Mammary epithelial cell (primary cell): ENCODE data around the gene HOXD13.

Experiments used
- EZH2 ChIP-seq: IDR thresholded peaks from 2 replicates; pipeline ENCODE4 v1.6.1; 2012; ENCODE audit warnings: low read length, inconsistent platforms, borderline replicate concordance
- TF ChIP-seq, protein P1 (sequence below), 2 donors: IDR thresholded peaks in 1 of 2; conservative IDR thresholded peaks in 1 of 2; 2 replicates each; pipeline ENCODE4 v1.5.1; 2011 to 2012; ENCODE audit warnings: inconsistent platforms in 2 of 2, low read length in 2 of 2, mild to moderate bottlenecking in 2 of 2, control low read depth in 1 of 2, low read depth in 1 of 2; ENCODE audit not compliant: insufficient read depth in 1 of 2; ENCODE audit errors: extremely low read depth in 1 of 2

DNA sequence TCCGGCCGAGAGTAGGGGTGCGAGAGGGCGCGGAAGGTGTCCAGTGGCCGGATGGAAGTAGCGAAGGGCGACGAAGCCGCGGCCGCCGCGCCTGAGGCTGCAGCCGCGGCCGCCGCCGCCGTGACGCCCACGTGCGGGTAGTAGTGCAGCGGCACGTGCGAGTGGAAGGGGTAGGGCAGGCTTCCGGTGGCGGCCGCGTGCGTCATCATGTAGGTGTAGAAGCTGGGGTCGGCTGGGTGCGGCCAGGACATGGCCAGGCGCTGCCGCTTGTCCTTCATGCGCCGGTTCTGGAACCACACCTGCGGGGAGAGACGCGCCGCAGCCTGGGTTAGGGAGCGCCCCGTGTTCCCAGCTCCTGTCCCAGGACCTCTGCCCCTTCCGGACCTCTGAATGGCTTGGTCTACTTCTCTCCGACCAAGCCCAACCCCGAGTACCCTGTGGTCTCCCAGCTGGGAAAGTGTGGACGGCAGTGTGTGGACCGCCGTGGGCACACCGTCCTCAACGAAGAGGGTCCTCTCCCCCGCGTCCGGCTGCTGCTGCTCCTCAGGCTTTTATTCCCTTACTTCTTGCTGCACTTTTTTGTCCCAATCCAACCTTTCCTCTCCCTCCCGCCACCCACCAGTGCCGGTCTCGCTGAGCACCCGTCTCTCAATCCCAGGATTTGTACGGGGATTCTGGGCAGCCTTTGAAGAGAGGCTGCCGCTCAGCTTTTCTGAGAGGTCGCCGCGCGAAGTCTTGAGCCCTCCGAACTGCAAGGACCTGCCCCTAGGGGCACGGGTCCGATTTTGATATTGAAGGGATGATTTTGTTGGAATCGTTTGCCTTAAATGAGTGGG lies 11.8 kb upstream of the HOXD13 start:
- TF ChIP-seq, protein P1, sequence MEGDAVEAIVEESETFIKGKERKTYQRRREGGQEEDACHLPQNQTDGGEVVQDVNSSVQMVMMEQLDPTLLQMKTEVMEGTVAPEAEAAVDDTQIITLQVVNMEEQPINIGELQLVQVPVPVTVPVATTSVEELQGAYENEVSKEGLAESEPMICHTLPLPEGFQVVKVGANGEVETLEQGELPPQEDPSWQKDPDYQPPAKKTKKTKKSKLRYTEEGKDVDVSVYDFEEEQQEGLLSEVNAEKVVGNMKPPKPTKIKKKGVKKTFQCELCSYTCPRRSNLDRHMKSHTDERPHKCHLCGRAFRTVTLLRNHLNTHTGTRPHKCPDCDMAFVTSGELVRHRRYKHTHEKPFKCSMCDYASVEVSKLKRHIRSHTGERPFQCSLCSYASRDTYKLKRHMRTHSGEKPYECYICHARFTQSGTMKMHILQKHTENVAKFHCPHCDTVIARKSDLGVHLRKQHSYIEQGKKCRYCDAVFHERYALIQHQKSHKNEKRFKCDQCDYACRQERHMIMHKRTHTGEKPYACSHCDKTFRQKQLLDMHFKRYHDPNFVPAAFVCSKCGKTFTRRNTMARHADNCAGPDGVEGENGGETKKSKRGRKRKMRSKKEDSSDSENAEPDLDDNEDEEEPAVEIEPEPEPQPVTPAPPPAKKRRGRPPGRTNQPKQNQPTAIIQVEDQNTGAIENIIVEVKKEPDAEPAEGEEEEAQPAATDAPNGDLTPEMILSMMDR (conservative IDR thresholded peaks at IDR 0.05 in 1 of 2, IDR thresholded peaks at IDR 0.05 in 1 of 2; ENCODE audit: extremely low read depth in 1 of 2, insufficient read depth in 1 of 2, low read depth in 1 of 2, low read length in 2 of 2) = no peak
- TF ChIP-seq EZH2 = peak; percentile 85
